HG03460 (cell line): ENCODE results near the gene CALHM6.

Experiments used
- ATAC-seq: cut with Tn5 transposase; IDR thresholded peaks from one replicate; pipeline ENCODE4 v1.9.1; 2021; ENCODE audit not compliant: unreplicated experiment

CALHM6 gene

DNA sequence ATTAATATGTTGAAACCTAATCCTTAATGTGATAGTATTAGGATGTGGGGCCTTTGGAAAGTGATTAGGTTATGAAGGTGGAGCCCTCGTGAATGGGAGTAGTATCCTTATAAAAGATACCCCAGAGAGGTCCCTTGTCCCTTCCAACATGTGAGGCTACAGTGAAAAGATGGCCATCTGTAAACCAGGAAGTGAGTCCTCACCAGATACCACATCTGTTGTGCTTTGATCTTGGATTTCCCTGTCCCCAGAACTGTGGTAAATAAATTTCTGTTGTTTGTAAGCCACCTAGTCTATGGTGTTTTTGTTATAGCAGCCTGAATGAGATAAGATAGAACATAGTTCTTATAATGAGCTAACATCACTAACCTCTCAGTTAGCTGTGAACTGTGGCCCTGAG is 16.6 kb upstream of the CALHM6 start:
- ATAC-seq, result no peak

DNA sequence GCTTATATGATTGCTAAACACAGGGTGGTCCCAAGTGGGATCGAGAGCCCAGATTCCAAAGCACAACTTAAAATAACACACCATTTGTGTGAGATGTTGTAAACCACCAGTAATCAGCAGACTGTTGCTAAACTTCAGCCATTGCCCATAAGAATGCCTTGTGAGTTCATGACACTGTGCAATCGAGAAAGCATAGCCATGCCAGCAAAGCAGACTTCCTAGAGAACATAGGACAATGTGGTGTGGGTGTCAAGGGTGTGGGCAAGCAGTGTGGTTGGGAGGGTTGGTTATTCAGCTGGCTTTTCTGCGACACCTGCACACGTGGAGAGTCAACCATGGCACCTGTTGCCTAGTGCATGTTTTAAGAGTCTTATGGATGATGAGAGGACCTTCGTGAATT is 16.1 kb upstream of the CALHM6 start:
- ATAC-seq, result no peak

DNA sequence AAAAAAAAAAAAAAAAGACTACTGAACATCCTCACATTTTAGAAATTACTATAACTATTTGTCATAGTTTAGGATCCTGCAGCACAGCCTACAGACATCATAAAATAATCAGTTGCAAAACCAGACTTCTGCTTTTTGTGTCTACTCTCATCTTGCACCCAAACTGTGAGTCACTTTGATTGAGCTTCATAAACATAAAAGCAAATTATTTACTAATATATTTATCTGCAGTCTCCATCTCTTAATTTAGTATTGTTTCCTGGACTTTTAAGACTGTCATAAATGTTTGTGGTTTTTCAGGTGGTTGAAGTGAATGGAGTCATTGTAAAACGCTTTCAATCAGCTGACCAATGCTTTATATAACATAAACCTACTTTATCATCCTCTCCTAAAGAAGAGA is 14.8 kb upstream of the CALHM6 start:
- ATAC-seq, result no peak

DNA sequence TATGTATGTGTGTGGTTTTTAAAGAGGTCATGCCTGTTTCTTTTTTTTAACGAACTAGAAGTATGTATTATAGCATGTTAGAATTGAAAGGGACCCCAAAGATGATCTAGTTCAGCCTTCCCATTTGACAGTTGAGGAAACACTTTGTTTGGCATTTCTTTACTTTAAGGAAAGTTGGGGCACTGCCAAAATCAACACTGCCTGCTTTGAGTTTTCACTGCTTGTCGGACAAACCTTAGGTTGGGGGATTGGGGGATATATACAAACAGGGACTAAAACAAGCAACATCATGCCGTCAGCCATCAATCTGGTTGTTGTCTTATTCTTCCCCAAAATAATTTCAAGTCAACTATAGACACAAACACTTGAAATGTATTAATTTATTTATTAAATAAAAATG is 14.1 kb upstream of the CALHM6 start:
- ATAC-seq, result no peak

DNA sequence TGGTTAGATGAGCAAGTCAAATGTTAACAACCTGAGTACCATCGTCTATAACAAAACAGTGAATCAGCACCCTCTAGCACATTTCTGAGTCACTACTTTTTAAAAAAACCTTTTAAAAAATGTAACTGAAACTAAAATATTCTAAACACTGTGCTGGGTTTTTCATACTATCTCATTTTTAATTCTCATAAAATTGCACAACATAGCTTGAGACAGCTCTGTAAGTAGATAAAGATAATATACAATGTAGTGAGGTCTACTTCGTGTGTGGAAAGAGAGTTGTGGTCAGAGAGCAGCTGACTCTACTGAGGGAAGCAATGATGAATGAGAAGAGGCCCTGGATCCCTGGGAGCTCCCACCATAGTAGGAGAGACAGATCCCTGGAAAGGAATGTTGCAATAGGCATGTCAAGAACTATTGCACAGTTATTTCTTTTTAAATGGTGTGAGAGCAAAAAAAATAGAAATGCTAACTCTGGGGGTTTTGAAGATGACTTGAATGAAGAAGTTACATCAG is 13.6 kb upstream of the CALHM6 start:
- no peak for ATAC-seq

DNA sequence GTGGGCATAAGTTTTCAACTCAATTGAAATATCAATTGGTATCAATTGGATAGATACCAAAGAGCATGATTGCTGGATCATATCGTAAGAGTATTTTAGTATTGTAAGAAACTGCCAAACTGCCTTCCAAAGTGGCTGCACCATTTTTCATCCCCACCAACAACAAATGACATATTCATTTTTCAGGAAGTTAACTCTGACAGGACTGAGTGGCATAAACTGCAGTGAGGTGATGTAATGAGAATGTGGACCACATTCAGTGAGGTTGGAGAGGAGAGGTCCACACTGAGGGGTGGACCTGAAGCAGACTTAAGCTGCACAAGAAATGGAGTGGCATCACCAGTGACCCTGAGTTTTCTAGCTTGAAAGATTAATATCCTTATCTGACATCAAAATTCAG is 11.6 kb upstream of the CALHM6 start:
- ATAC-seq, result no peak

DNA sequence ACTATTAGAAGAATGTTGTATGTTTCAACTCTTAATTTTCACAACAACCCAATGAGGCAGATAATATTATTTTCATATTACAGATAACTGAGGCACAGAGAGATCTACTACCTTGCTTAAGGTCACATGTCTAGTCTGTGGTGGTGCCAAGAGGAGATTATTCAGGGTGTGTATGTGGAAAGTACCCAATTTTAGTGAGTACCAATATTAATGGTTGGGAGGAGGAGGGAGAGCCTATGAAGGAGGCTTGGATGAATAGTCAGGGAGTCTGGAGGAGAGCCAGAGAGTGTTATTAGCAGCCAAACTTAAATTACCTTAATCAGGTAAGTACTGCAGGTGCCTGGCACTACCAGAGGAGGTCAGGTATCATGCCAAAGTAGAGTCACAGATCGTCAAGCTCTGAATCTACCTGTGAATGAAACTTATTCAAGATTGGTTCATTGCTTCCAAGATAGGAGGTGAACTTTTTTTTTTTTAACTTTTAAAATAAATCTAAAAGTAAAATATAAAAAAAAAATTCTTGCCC is 10.9 kb upstream of the CALHM6 start:
- ATAC-seq, result no peak

DNA sequence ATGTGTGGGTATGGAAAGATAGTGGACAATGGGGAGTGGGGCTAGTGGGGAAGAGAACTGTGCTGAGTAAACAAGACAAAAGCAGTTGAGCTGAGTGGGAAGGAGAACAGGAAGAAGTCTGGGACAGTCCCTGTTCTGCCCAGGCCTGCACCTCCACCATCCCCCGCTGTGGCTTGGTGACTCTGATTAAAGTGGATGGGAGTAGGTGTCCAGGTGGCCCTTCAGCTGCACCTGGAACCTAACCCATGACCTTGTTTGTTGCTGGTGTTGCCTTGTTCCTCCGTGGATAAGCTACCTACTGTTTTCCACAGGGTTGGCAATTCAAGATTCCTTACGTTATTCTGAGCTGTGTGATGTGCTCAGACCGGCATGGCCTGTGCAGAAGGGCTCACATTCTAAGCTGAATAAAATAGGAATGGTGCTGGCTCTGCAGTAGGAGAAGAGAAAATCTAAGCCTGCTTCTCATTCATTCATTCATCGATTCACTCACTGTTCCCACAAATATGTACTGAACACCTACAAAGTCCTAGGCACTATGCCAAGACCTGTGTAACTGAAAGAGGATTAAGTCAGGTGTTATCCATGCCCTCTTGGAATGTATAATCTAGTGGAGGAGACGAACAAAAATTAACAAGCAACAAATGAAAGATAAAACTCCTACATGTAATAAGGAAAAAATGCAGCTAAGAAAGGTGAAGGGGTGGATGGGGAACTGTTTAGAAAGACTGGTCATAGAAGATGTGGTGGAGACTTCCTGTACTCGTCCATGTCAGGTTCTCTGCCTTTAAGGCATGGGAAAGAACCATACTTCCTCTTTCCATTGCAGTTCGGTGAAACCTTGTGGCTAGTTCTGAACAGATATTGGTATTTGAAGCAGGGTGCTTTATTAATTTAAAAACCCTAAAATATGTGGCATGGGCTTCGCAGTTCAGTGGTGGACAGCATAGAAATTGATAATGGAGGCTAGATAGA is 10.1 kb upstream of the CALHM6 start:
- peak; percentile 80 for ATAC-seq

DNA sequence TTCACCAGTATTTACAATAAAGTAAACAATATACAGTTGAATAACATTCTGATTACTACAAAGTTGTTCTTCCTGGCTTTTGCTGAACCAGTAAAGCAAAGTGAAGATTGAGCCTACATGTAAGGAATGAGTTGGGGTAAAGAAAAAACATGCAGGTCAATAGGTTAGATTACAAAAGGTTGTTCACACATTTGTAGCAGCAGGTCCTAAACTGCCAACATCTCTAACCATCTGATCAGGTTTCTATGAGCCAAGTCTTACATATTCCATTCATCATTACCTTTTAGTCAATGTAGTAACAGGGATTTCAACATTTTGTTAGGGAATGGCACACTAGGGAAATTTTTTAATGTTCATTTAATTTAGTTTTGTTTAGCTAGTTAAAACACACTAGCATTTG is 9.3 kb upstream of the CALHM6 start:
- no peak for ATAC-seq

DNA sequence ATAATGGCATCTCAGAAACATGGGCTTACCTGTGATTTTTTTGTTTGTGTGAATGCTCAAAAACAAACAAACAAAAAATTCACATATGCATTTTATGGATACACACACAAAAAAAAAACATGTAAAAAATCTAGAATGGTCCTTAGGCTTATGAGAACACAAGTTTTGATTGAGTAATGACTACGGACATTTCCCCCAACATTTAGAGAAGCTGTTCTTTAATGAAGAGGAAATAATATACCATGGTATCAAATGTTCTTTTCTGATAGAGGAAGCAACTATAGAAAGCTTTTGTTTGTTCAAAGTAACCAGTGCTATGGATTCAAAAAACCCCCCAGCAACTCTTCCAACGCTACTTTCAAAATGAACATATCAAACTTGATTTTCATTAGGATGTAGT is 8.6 kb upstream of the CALHM6 start:
- no peak for ATAC-seq

DNA sequence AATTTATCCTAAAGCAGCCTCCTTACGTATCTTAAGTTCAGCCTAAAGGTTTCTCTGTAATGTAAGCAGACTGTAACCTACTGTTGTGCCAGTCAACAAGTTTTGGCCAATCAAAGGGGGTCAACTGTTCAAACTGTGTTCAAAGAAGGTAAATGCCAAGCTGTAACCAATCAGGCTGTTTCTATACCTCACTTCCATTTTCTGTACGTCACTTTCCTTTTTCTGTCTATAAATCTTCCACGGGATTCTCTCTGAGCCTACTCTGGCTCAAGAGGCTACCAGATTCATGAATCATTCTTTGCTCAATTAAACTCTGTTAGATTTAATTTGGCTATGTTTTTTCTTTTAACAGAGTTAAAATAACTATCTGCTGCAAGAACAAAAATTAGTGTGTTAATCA is 5.1 kb upstream of the CALHM6 start:
- ATAC-seq, result no peak

DNA sequence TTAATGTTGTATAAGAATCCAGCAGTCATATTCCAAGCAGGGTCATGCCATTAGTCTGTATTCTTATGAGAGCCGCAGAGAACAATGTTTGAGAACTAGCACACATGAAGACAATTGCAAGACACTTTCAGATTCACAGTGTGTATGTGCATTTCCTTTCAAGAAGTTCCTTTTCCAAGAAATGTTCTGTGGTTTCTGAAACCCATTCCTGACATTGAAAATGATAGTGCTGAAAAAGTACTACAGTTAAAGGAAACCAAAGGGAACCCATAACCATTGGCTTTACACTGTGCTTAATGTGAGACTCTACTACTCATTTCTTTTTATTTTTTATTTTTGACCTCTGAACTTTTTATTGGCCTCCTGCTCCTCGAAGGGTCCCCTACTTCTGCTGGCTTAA is 4.2 kb upstream of the CALHM6 start:
- no peak for ATAC-seq

DNA sequence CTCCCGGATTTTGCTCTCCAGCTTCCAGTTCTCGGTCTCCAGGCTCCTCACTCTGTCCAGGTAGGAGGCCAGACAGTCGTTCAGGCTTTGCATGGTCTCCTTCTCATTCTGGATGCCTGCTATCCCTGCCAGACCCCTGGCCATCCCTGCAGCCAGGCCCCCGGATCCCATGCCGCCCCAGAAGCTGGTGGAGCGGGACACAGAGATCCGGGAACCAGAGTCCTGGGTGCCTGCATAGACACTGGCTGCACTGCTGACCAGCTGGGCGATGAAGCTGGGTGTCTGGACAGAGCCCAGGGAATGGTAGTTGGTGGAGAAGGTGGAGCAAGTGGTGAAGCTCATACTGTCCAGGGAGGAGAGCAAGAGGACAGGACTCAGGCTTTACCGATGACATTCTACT is 2.9 kb upstream of the CALHM6 start:
- no peak for ATAC-seq

DNA sequence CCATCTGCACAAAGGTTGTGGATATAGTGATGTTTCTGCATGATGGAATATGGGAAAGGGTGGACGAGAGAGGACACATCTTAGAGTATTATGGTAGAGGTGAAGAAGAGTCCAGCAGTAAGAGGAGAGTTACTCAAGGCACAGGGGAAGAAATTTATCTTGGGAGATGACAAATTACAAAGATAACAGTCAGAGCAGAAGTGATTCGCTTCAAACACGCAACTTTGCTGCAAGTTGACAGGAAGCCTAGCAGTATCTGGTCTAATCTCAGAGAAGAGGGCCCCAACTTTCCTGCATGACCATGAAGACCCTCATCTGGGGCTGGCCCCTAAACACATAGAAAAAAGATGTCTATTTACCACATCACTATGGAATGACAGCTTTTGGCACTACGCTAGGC is 1.2 kb upstream of the CALHM6 start:
- ATAC-seq, result no peak

DNA sequence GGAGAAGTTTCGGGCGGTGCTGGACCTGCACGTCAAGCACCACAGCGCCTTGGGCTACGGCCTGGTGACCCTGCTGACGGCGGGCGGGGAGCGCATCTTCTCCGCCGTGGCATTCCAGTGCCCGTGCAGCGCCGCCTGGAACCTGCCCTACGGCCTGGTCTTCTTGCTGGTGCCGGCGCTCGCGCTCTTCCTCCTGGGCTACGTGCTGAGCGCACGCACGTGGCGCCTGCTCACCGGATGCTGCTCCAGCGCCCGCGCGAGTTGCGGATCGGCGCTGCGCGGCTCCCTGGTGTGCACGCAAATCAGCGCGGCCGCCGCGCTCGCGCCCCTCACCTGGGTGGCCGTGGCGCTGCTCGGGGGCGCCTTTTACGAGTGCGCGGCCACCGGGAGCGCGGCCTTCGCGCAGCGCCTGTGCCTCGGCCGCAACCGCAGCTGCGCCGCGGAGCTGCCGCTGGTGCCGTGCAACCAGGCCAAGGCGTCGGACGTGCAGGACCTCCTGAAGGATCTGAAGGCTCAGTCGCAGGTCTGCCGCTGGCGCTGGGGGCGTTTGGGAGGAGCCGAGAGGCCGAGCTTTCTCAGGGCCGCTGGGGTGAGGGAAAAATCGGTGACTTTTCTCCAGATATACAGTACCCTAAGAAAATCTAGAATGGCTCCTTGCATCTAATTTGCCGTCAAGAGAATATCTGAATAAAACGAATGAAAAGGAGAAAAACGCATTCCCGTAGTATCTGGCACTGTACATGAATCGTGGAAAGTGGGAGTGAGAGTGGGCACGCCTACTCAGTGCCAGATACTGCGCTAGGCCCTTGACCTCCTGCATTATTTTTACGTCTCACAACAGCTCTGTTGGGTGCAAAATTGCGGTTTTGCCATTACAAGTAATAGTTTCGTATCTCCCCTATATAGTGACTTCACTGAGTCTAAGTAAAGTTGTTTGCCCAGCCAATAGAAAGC is 1.0 kb downstream of the CALHM6 start:
- ATAC-seq, result peak; percentile 86

DNA sequence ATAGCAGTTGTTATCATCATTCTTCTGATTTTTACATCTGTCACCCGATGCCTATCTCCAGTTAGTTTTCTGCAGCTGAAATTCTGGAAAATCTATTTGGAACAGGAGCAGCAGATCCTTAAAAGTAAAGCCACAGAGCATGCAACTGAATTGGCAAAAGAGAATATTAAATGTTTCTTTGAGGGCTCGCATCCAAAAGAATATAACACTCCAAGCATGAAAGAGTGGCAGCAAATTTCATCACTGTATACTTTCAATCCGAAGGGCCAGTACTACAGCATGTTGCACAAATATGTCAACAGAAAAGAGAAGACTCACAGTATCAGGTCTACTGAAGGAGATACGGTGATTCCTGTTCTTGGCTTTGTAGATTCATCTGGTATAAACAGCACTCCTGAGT is 2.1 kb downstream of the CALHM6 start:
- no peak for ATAC-seq

DNA sequence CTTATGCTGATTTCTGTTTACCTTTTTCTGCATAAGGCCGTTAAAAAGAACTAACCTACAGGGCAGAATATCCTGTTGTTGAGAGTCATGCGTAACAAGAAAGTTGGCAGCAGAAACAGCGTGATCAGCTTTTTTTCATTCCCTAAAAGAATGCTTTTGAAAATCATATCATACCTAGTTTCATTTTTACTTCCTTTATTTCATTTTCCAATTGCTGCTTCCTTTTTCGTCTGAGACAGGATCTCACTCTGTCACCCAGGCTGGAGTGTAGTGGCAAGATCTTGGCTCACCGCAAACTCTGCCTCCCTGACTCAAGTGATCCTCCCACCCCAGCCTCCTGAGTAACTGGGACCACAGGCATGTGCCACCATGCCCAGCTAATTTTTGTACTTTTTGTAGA is 4.1 kb downstream of the CALHM6 start:
- ATAC-seq, result no peak

DNA sequence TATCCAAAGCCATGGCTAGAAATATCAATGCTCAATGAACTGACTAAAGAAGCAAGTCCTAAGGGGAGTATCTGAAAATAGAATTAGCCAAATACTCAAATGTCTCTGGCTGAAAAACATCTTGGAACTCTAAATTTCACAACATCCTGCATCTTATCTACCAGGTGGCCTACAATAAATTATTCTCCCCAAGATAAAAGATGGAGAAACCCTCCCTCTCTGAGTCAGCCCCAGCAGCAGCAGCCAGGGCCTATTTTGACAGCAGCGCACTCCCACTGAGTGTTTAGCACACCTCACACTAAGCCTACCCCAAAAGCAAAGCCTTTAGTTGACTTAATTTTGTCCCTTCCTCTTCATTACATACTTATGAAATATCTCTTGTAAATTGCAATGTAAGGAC is 5.9 kb downstream of the CALHM6 start:
- no peak for ATAC-seq

DNA sequence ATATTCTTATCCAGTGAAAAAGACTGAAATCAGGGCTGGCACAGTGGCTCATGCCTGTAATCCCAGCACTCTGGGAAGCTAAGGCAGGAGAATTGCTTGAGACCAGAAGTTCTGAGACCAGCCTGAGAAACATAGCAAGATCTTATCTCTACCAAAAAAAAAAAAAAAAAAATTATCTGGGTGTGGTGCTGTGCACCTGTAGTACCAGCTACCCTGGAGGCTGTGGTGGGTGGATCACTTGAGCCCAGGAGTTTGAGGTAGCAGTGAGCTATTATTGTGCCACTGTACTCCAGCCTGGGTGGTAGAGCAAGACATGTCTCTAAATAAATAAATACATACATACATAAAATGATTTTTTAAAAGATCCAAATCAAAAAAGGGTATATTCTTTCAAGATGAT is 6.3 kb downstream of the CALHM6 start:
- no peak for ATAC-seq

DNA sequence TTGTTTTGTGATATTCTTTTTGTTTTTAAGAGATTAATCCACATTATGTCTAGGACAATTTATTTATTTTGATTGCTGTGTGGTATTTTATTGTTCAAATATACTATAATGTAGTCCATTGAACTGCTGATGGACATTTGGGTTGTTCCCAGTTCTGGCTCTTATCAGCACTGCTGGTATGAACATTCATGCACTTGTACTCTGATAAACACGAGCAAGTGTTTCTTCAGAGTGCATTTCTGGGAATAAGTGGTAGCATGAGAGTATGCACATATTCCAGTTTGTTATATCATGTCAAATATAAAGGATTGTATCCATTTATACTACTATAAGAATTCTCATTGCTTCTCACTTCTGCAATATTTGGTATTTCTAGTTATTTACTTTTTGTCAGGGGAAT is 7.1 kb downstream of the CALHM6 start:
- ATAC-seq, result no peak

DNA sequence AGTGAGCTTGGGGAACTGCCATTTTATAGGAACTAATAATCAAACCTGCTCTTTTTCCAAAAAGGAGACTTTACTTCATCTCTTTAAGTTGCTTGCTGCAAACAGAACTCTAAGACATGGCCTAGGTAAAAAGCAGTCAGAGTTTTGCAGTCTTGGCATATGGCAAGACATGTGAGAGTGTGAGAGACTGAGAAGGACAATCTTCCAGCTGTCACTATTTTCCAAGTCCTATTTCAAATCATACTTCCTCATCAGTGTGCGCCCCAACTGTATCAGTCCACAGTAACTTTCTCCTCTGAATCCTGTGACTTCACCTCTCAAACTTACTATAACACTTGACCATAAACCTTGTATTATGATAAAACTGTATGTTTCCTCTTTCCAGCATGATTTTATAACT is 10.4 kb downstream of the CALHM6 start:
- no peak for ATAC-seq
